IMR-90 (cell line): ENCODE data around the gene MRPL21. TPM values are rescaled to one million over a fixed set of nuclear protein-coding genes. Genes with fewer than 3 reads are reported as not detected.

Experiments
- CEBPB ChIP-seq: IDR thresholded peaks from 2 replicates; pipeline ENCODE4 v1.6.1; 2012; ENCODE audit warnings: low read depth, low read length, improper control_type of control experiment
- MAFK ChIP-seq: IDR thresholded peaks from 2 replicates; pipeline ENCODE4 v1.6.1; 2012; ENCODE audit warnings: low read depth, low read length, improper control_type of control experiment
- MXI1 ChIP-seq: IDR thresholded peaks from 2 replicates; pipeline ENCODE4 v1.6.1; 2012; ENCODE audit warnings: low read depth, mild to moderate bottlenecking, low read length, moderate library complexity, borderline replicate concordance
- RAD21 ChIP-seq: IDR thresholded peaks from 2 replicates; pipeline ENCODE4 v1.6.1; 2012; ENCODE audit warnings: low read length, improper control_type of control experiment
- polyA plus RNA-seq, 3 experiments: library from polyadenylated mRNA; depleted of rRNA; stranded (reverse); fragments of >200 nt; gene quantifications; 2 replicates each; pipeline ENCODE4 v1.2.3, GENCODE V29; 2012; ENCODE audit warnings: low replicate concordance in 1 of 3
- total RNA-seq: library from RNA; depleted of rRNA; stranded (reverse); fragments of >200 nt; gene quantifications from 2 replicates; pipeline ENCODE4 v1.2.3, GENCODE V29; 2012
- TF ChIP-seq, protein P1 (sequence below): fragments of 150-350 bp; IDR thresholded peaks from 2 replicates; pipeline ENCODE4 v1.6.1; 2016; ENCODE audit warnings: low read depth, mild to moderate bottlenecking, low read length, moderate library complexity, borderline replicate concordance

Gene MRPL21
- total and polyA plus RNA-seq, 2 of the 4 experiments (the other 2 are of a cell fraction) = 19.2 to 26.3 TPM

DNA sequence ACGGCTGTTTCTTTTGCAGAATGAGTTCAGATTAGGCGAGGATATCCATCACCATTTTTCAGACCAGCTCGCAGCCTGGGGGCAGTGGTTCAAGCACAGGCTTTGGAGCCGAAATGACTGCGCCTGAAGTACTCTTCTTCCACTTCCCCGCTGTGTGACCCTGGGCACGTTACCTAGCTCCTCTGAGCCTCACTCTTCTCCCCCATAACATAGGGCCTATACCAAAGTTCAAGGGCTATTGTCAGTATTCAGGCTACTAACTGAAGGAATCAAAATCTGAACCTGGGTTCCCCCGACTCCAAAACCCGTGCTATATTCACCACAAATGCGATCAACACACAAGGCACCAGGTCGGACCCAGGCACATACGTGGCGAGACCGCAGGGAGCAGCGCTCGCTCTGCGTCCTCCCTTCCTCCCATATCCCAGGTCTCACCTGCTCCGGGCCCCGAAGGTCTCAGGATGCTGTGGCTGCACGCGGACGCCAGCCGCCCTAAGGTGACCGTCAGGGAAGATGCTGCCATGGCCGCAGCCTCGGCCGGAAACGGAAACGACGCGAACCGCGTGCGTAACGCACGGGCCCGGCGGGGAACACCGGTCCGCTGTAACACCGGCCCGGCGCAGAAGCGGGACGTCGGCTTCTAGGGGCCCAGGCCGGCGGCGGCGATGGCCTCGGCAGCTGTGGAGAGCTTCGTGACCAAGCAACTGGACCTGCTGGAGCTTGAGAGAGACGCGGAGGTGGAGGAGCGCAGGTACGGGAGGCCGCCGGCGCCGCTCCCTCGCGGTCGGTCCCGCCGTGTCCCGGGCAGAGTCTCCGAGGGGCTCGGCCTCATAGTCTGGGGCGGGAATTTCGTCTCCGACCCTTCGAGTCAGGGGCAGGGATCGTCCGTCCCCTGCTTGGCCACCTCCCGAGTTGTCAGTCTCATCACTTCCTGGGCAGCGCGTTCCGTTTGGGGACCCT is at the start of gene MRPL21, which contains the start of gene IGHMBP2 (continued):
- TF ChIP-seq, protein P1, sequence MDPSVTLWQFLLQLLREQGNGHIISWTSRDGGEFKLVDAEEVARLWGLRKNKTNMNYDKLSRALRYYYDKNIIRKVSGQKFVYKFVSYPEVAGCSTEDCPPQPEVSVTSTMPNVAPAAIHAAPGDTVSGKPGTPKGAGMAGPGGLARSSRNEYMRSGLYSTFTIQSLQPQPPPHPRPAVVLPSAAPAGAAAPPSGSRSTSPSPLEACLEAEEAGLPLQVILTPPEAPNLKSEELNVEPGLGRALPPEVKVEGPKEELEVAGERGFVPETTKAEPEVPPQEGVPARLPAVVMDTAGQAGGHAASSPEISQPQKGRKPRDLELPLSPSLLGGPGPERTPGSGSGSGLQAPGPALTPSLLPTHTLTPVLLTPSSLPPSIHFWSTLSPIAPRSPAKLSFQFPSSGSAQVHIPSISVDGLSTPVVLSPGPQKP = no peak
- TF ChIP-seq RAD21 = peak; percentile 28; the same call in 1 of the 2 replicates
- no peak for TF ChIP-seq MAFK
- TF ChIP-seq MXI1 = peak; percentile 81
- no peak for TF ChIP-seq CEBPB
